IMR-90 (cell line): ENCODE measurements around the gene DYNC2H1. TPM values are rescaled to one million over a fixed set of nuclear protein-coding genes. Genes with fewer than 3 reads are reported as not detected.
A peak's percentile ranks its signal among the peaks of the same experiment; 100 is the strongest.

Source experiments
- ATAC-seq: fragments of 200-7000 bp; cut with Tn5 transposase; 2 replicates; pipeline ENCODE4 v1.9.1; 2020; ENCODE audit warnings: low read depth, mild to moderate bottlenecking, moderate library complexity
- BruUV-seq: library from RNA; stranded (reverse); fragments of 400-500 nt; replicated peaks from 2 replicates; lab custom pipeline; 2021; lab: Mats Ljungman, UMichigan
- CTCF ChIA-PET: fragments of 300-600 bp; formaldehyde crosslinking; extraction: SDS; loops from one replicate; lab custom pipeline; 2021; ENCODE audit warnings: antibody characterized with exemption; lab: Yijun Ruan, JAX
- POLR2A ChIA-PET: fragments of 300-600 bp; sonication (Branson Sonifier 250); formaldehyde crosslinking; loops from one replicate; lab custom pipeline; 2022; ENCODE audit warnings: antibody characterized with exemption; ENCODE audit not compliant: unreplicated experiment; lab: Charles Lee
- DNase-seq: peaks from one replicate; pipeline ENCODE4 v3.0.0; 2013
- H2AFZ ChIP-seq: replicated peaks from 2 replicates; pipeline ENCODE3; 2013; ENCODE audit warnings: low read length, mild to moderate bottlenecking; ENCODE audit not compliant: poor library complexity
- H2AK5ac ChIP-seq: 2 replicates; pipeline ENCODE4 v1.6.1; 2013; ENCODE audit warnings: low read depth, low read length, inconsistent platforms
- H2AK9ac ChIP-seq: replicated peaks from 2 replicates; pipeline ENCODE3; 2013; ENCODE audit warnings: mild to moderate bottlenecking, low read depth, low read length, moderate library complexity; ENCODE audit not compliant: poor library complexity
- H2BK120ac ChIP-seq: 2 replicates; pipeline ENCODE4 v1.6.1; 2013; ENCODE audit warnings: low read depth, low read length, inconsistent platforms
- H2BK15ac ChIP-seq: 3 replicates; pipeline ENCODE4 v1.6.1; 2013; ENCODE audit warnings: low read depth, low read length, inconsistent platforms
- H2BK20ac ChIP-seq: 2 replicates; pipeline ENCODE4 v1.6.1; 2013; ENCODE audit warnings: low read depth, mild to moderate bottlenecking, inconsistent platforms, low read length, moderate library complexity
- H2BK5ac ChIP-seq: 2 replicates; pipeline ENCODE4 v1.6.1; 2013; ENCODE audit warnings: mild to moderate bottlenecking, low read depth, low read length, inconsistent platforms; ENCODE audit not compliant: poor library complexity, severe bottlenecking
- H3K14ac ChIP-seq: replicated peaks from 2 replicates; pipeline ENCODE4 v1.6.1; 2013; ENCODE audit warnings: low read depth, low read length, inconsistent platforms
- H3K18ac ChIP-seq: 2 replicates; pipeline ENCODE4 v1.6.1; 2013; ENCODE audit warnings: low read depth, low read length, control low read depth
- H3K23ac ChIP-seq: 2 replicates; pipeline ENCODE4 v1.6.1; 2013; ENCODE audit warnings: low read depth, low read length, inconsistent platforms
- H3K27ac ChIP-seq: 2 replicates; pipeline ENCODE4 v1.5.1; 2013; ENCODE audit warnings: mild to moderate bottlenecking, control low read depth, low read length; ENCODE audit not compliant: insufficient read depth
- H3K27me3 ChIP-seq: 2 replicates; pipeline ENCODE4 v1.6.1; 2013; ENCODE audit warnings: low read length; ENCODE audit not compliant: control insufficient read depth, insufficient read depth
- H3K36me3 ChIP-seq: 2 replicates; pipeline ENCODE4 v1.6.1; 2013; ENCODE audit warnings: low read length, mixed read lengths; ENCODE audit not compliant: control insufficient read depth, insufficient read depth
- H3K4ac ChIP-seq: 2 replicates; pipeline ENCODE4 v1.6.1; 2013; ENCODE audit warnings: low read depth, low read length, inconsistent platforms
- H3K4me1 ChIP-seq: 2 replicates; pipeline ENCODE4 v1.6.1; 2013; ENCODE audit warnings: low read length, mixed read lengths; ENCODE audit not compliant: control insufficient read depth, insufficient read depth
- H3K4me2 ChIP-seq: 2 replicates; pipeline ENCODE4 v1.6.1; 2013; ENCODE audit warnings: low read depth, mild to moderate bottlenecking, control low read depth, low read length, moderate library complexity
- H3K4me3 ChIP-seq: 2 replicates; pipeline ENCODE4 v1.5.1; 2013; ENCODE audit warnings: low read depth, mild to moderate bottlenecking, control low read depth, low read length, moderate library complexity; ENCODE audit not compliant: insufficient read depth
- H3K56ac ChIP-seq: 2 replicates; pipeline ENCODE4 v1.6.1; 2013; ENCODE audit warnings: low read length, inconsistent platforms; ENCODE audit not compliant: insufficient read depth; ENCODE audit errors: extremely low read depth
- H3K79me1 ChIP-seq, 2 experiments: 2 replicates each; pipeline ENCODE4 v1.6.1; 2013; ENCODE audit warnings: low read length in 2 of 2, inconsistent platforms in 1 of 2, low read depth in 1 of 2
- H3K9ac ChIP-seq: 2 replicates; pipeline ENCODE4 v1.6.1; 2013; ENCODE audit warnings: low read depth, low read length, control low read depth
- H3K9me1 ChIP-seq: 2 replicates; pipeline ENCODE4 v1.6.1; 2013; ENCODE audit warnings: low read length, inconsistent platforms; ENCODE audit not compliant: insufficient read depth
- H3K9me3 ChIP-seq: 2 replicates; pipeline ENCODE4 v1.6.1; 2013; ENCODE audit warnings: low read length; ENCODE audit not compliant: control insufficient read depth, insufficient read depth
- H4K20me1 ChIP-seq: 2 replicates; pipeline ENCODE4 v1.6.1; 2013; ENCODE audit warnings: low read length, inconsistent platforms; ENCODE audit not compliant: insufficient read depth
- H4K5ac ChIP-seq: 2 replicates; pipeline ENCODE4 v1.6.1; 2013; ENCODE audit warnings: mild to moderate bottlenecking, low read depth, low read length, control low read depth
- H4K8ac ChIP-seq, 2 experiments: 2 replicates each; pipeline ENCODE4 v1.6.1; 2013; ENCODE audit warnings: low read depth in 2 of 2, low read length in 2 of 2, control low read depth in 1 of 2, inconsistent platforms in 1 of 2
- H4K91ac ChIP-seq: 2 replicates; pipeline ENCODE4 v1.6.1; 2013; ENCODE audit warnings: low read depth, low read length, inconsistent platforms; ENCODE audit not compliant: insufficient read depth
- MAFK ChIP-seq: IDR thresholded peaks from 2 replicates; pipeline ENCODE4 v1.6.1; 2012; ENCODE audit warnings: low read depth, low read length, improper control_type of control experiment
- MAZ ChIP-seq: IDR thresholded peaks from 2 replicates; pipeline ENCODE4 v1.6.1; 2012; ENCODE audit warnings: low read depth, mild to moderate bottlenecking, low read length, improper control_type of control experiment, moderate library complexity, borderline replicate concordance
- RAD21 ChIP-seq: IDR thresholded peaks from 2 replicates; pipeline ENCODE4 v1.6.1; 2012; ENCODE audit warnings: low read length, improper control_type of control experiment
- SMC3 ChIP-seq: fragments of 150-350 bp; IDR thresholded peaks from 2 replicates; pipeline ENCODE4 v1.6.1; 2016; ENCODE audit warnings: low read depth, mild to moderate bottlenecking, antibody characterized with exemption, low read length, moderate library complexity
- dilution Hi-C: fragments of 300-500 bp; cut with HindIII; formaldehyde crosslinking; loops from one replicate; pipeline ENCODE4 v1.14.3; 2018; ENCODE audit warnings: low sequenced_read_pairs; ENCODE audit not compliant: unreplicated experiment
- in situ Hi-C: fragments of 300-500 bp; cut with MboI; formaldehyde crosslinking; loops from 3 replicates; pipeline ENCODE4 v1.14.3; 2019; ENCODE audit warnings: low sequenced_read_pairs, inconsistent platforms, mixed read lengths
- intact Hi-C: fragments of 100-400 bp; cut with micrococcal nuclease; formaldehyde crosslinking; loops from 2 replicates; pipeline ENCODE4 v1.10.0; 2022
- polyA plus RNA-seq, 3 experiments: library from polyadenylated mRNA; depleted of rRNA; stranded (reverse); fragments of >200 nt; gene quantifications; 2 replicates each; pipeline ENCODE4 v1.2.3, GENCODE V29; 2012; ENCODE audit warnings: low replicate concordance in 1 of 3
- total RNA-seq: library from RNA; depleted of rRNA; stranded (reverse); fragments of >200 nt; gene quantifications from 2 replicates; pipeline ENCODE4 v1.2.3, GENCODE V29; 2012

DYNC2H1 gene
- total and polyA plus RNA-seq, 2 of the 4 experiments (the other 2 are of a cell fraction) = 5.7 to 21.0 TPM

- no peak overlapping the region for H3K4me2 ChIP-seq
- H3K9me3 ChIP-seq = no peaks in the 10 kb centered on the region
- H2AK5ac ChIP-seq = no peak overlapping the region
- no peak overlapping the region for H4K8ac ChIP-seq
- no peak overlapping the region for H3K56ac ChIP-seq
- H3K4me1 ChIP-seq = no peaks in the 10 kb centered on the region
- dilution Hi-C loops (no loop called here), in situ Hi-C loops (no loop called here), intact Hi-C loops (no loop called here)
- no peak overlapping the region for H2BK5ac ChIP-seq
- no peak overlapping the region for H2BK20ac ChIP-seq
- peaks cover 3% of the 10 kb centered on the region; the same call in 1 of the 2 replicates for H3K9me1 ChIP-seq
- H3K36me3 ChIP-seq = no peaks in the 10 kb centered on the region
- H3K4ac ChIP-seq = no peak overlapping the region
- H3K14ac ChIP-seq = no peak overlapping the region
- H3K18ac ChIP-seq = no peak overlapping the region
- ATAC-seq (no peak), DNase-seq (no peak)
- no peaks in the 10 kb centered on the region for H4K20me1 ChIP-seq
- no peak overlapping the region for H3K23ac ChIP-seq
- H3K27me3 ChIP-seq = peaks cover 10% of the 10 kb centered on the region
- TF ChIP-seq MAZ = no peak
- no peak for TF ChIP-seq RAD21
- peak; percentile 94 for TF ChIP-seq MAFK
- TF ChIP-seq SMC3 = no peak
- no peak overlapping the region for H2BK120ac ChIP-seq
- CTCF ChIA-PET = no interaction called here
- H4K91ac ChIP-seq = no peak overlapping the region
- H3K79me1 ChIP-seq = peaks cover 2 to 4% of the 10 kb centered on the region in 2 experiments; a peak in 3 of 4 replicates
- no peak overlapping the region for H2AFZ ChIP-seq
- no peak overlapping the region for H2BK15ac ChIP-seq
- H3K27ac ChIP-seq = no peak overlapping the region
- POLR2A ChIA-PET = no interaction called here
- H3K9ac ChIP-seq = no peak overlapping the region
- no TSS peak for BruUV-seq
- no peak overlapping the region for H2AK9ac ChIP-seq
- H4K5ac ChIP-seq = no peak overlapping the region
- H3K4me3 ChIP-seq = no peak overlapping the region
These were observed 11.9 kb upstream of the DYNC2H1 start for GRCh38 chr11:103097279-103097678.
